Measurements from ENCODE around the gene PRORP.
"Not testable (repeated sequence)": the region's sequence is repeated elsewhere in the genome, so short reads cannot be mapped to it uniquely, and the experiment has no call there.

Gene PRORP

GRCh38 chr14:35121887-35122695, at the start of gene PRORP, which contains the start of gene PPP2R3C:
TSS of gene PRORP (plus strand) at chr14:35122552. CDS start at chr14:35123246, 694 bp downstream.
TSS of gene PPP2R3C (minus strand) at chr14:35121990. CDS start at chr14:35121959, 31 bp downstream.
- peak; percentile 92 for DNase-seq

- DNase-seq: no peak
Observed at GRCh38 chr14:35073486-35073885, 48.9 kb upstream of the PRORP start.

- DNase-seq: no peak
Observed at GRCh38 chr14:35078082-35078481, 44.3 kb upstream of the PRORP start.

GRCh38 chr14:35079742-35080141, 42.6 kb upstream of the PRORP start:
- DNase-seq: no peak

- DNase-seq: no peak
Observed at GRCh38 chr14:35083530-35084150, 38.7 kb upstream of the PRORP start.

GRCh38 chr14:35085441-35085840, 36.9 kb upstream of the PRORP start:
- no peak for DNase-seq

GRCh38 chr14:35088514-35088913, 33.8 kb upstream of the PRORP start:
- no peak for DNase-seq

GRCh38 chr14:35094645-35095044, 27.7 kb upstream of the PRORP start:
- DNase-seq: not testable (repeated sequence)

- DNase-seq: no peak
Observed at GRCh38 chr14:35107866-35108265, 14.5 kb upstream of the PRORP start.

GRCh38 chr14:35112641-35113040, 9.7 kb upstream of the PRORP start:
- DNase-seq: no peak

GRCh38 chr14:35113308-35113950, 8.9 kb upstream of the PRORP start:
- no peak for DNase-seq

- DNase-seq: no peak
Observed at GRCh38 chr14:35114036-35114435, 8.3 kb upstream of the PRORP start.

- DNase-seq: no peak
Observed at GRCh38 chr14:35116242-35116641, 6.1 kb upstream of the PRORP start.

GRCh38 chr14:35117112-35117511, 5.2 kb upstream of the PRORP start:
- DNase-seq: no peak

- DNase-seq: no peak
Observed at GRCh38 chr14:35121026-35121886, 1.1 kb upstream of the PRORP start.

GRCh38 chr14:35122696-35123387, 490 bp downstream of the PRORP start:
- DNase-seq: no peak

- no peak for DNase-seq
Observed at GRCh38 chr14:35123388-35123703, 994 bp downstream of the PRORP start.

- DNase-seq: no peak
Observed at GRCh38 chr14:35124127-35124526, 1.8 kb downstream of the PRORP start.

- DNase-seq: no peak
Observed at GRCh38 chr14:35133542-35134328, 11.4 kb downstream of the PRORP start.

- DNase-seq: no peak
Observed at GRCh38 chr14:35134329-35135123, 12.2 kb downstream of the PRORP start.

GRCh38 chr14:35138585-35138984, 16.2 kb downstream of the PRORP start:
- DNase-seq: no peak

Measured in GDM1 (cell line).